Measurements from ENCODE around the gene SURF4.

SURF4 gene

DNA sequence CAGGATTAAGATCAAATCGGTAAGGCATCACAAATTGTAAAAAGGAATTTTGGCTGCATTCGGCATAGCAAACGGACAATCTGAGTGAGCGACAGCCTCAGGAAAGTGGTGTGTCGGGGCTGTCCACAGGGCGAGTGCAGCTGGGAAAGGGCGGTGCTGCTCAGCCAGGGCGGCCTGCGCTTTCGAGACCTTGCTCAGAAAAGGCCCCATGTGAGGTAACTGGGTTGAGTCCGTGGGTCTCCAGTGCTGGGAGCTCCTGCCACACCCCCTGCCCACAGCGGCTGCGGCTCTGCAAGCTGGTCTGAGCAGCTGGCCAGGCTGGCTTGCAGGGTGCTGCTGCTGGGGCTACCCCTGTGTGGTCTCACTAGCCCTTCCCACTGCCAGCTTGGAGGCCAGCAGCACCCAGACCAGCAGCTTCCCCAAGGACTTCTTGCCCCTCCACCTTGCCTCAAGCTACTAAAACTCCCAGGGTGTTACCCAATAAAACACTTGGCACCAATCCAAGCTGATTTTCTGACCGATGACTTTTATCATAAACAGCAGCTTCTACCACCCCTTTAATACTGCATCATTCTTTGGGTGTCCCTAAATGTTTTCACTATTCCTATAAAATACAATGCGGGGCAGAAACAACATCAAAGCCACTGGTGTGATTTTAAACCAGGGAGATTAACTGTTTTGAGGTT lies 13.4 kb downstream of the SURF4 start:
- in situ Hi-C loops (cut with HindIII; ENCODE audit: low pct_unique_long_range_greater_than_20kb, low sequenced_read_pairs) = no loop called here
- no peak for TF ChIP-seq JUND (IDR thresholded peaks at IDR 0.05; ENCODE audit: low read depth)
- DNase-seq (ENCODE audit: low read depth in 1 of 2, low spot score in 1 of 2) = no peak

DNA sequence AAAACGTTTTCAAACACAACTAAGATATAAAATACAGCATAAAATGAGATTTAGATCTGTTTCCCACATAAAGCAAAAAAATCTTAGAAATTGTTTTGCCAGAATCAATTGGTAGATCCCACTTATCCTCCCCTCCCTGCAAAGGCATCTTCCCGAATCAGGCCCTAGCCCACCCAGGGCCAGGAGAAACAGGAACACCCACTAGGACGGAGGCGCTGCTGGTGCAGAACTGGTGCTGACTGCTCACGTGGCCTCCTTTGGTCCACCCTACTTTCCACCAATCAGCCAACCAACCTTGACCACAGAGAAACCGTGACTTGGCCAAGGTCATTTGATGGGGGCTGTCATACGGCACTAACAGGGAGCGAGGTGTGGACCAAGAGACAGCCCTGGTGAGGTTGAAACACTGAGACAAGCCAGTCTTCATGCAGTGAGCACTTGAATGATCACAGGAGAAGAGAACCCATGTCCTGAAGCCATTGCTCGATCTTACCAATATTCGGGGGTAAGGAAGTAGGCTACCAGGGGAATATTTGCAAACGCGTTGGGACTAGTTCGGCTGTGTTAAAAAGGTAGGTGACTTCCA lies 14.3 kb downstream of the SURF4 start:
- no peak for DNase-seq (ENCODE audit: low read depth in 1 of 2, low spot score in 1 of 2)
- TF ChIP-seq JUND (IDR thresholded peaks at IDR 0.05; ENCODE audit: low read depth) = no peak
- in situ Hi-C loops (cut with HindIII; ENCODE audit: low pct_unique_long_range_greater_than_20kb, low sequenced_read_pairs) = no loop called here

DNA sequence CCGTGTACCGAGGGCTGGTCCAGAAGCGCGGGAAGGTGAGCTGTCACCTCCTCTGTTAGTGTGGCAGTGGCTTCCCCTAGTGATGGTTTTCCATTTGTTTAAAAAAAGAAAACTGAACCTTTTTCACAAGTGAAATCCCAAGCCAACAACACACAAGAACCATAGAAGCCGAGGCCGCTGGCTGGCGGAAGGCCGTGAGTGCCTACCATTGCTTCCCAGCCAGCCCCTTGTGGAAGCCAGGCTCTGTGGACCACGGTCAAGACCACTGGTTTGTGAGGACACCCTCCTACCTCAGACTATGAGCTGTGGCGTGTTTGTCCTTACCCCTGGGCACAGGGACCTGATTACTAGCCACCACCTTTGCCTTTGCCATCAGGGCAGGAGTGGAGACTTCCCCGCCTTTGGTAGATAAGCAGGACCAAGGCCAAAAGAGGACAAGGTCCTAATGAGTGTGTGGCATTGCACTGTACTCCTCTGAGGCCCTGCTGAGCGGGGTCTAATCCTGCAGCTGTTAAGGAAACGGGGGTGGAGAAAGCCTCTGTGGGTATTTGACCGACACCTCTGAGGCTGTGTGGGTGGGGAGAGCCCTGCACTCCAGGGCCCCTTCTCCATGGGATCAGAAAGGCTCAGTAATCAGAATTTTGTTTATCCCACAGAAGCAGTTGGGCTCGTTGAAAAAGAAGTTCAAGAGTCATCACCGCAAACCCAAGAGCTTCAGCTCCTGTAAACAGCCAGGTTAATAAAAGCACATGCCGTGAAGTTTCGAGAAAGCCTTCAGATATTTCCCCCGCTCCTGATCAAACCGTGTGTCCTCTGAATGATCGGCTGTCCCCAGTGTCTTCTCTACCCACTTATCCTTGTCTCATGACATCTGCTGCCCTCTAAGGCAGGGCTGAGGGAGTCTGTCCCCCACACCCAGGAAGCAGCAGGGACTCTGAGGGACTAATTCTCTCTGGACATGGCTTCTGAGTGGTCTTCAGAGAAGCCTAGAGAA lies 15.2 kb downstream of the SURF4 start:
- in situ Hi-C loops (cut with HindIII; ENCODE audit: low pct_unique_long_range_greater_than_20kb, low sequenced_read_pairs) = no loop called here
- DNase-seq (ENCODE audit: low read depth in 1 of 2, low spot score in 1 of 2) = no peak
- no peak for TF ChIP-seq JUND (IDR thresholded peaks at IDR 0.05; ENCODE audit: low read depth)

DNA sequence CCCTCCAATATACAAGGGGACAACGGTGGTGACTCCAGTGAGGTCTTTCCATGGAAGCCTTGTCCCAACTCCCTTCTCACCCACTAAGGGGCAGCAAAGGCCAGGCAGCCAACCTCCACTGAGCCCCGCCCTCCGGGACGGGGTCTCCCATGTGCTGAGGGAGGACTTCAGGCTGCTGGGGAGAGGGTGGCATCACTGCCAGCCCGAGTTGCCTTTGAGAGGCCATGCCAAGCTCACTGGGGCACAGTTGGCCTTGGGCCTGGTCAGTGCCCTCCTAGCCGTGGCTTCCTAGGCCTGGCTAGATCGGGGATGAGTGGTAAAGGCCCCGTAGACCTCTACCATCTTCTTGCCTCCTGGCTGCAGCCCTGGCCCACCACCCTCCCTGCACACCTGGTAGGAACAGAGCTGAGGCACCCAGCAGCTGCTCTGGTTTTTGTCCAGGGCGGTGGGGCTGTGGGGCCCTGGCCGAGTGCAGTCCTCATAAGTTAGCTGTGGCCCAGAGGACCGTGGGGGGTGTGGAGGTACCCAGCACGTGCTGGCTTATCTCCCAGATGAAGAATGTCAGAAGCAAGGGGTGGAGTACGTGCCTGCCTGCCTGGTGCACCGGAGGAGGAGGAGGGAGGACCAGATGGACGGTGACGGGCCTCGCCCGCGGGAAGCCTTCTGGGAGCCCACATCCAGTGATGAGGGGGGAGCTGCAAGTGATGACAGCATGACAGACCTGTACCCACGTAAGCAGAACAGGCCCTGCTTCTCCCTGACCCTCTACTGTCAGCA lies 16.3 kb downstream of the SURF4 start:
- DNase-seq (ENCODE audit: low read depth in 1 of 2, low spot score in 1 of 2) = no peak
- in situ Hi-C loops (cut with HindIII; ENCODE audit: low pct_unique_long_range_greater_than_20kb, low sequenced_read_pairs) = no loop called here
- no peak for TF ChIP-seq JUND (IDR thresholded peaks at IDR 0.05; ENCODE audit: low read depth)

DNA sequence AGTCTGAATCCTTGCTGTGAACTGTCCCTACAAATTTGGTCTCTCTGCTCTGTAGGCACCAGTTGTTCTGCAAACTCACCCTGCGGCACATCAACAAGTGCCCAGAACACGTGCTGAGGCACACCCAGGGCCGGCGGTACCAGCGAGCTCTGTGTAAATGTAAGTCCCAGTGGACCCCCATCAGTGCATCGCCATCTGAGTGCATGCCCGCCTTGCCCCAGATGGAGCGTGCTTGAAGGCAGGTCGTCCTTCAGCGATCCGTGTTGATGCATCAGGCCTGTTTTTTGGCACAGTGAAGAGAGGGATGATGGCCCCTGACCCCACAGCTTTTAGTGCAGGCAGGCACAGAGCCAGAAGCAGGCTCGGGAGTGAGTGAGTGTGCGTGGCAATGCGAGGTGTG lies 18.2 kb downstream of the SURF4 start:
- no peak for TF ChIP-seq JUND (IDR thresholded peaks at IDR 0.05; ENCODE audit: low read depth)
- in situ Hi-C loops (cut with HindIII; ENCODE audit: low pct_unique_long_range_greater_than_20kb, low sequenced_read_pairs) = no loop called here
- DNase-seq (ENCODE audit: low read depth in 1 of 2, low spot score in 1 of 2) = no peak

DNA sequence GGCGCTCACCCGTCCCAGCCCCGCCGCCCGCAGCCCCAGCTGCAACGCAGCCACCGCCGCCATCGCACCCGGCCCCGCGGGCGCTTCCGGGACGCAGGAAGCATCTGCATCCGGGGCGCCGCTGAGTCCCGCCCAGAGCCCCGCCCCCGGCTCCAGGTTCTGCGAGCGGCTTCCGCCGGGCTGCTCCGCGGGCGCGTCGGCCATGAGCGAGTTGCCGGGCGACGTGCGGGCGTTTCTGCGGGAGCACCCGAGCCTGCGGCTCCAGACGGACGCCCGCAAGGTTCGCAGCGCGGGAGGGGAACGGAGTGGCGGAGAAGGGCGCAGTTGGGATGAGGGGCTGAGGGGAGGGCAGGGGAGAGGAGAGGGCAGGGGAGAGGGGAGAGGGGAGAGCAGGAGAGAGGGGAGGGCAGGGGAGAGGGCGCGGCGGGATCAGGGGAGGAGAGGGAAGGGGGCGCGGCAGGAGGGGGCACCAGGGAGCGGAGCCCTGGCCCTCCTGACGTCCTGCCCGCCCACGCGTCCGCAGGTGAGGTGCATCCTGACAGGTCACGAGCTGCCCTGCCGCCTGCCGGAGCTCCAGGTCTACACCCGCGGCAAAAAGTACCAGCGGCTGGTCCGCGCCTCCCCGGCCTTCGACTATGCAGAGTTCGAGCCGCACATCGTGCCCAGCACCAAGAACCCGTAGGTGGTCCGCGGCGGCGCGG lies 19.3 kb downstream of the SURF4 start, which contains the start of the genes SURF1 and SURF2:
TSS of gene SURF1 (minus strand) at position 97 of the 701 bp plus-strand sequence. CDS start at position 63, 34 bp downstream.
TSS of gene SURF2 (plus strand) at position 160 of the 701 bp plus-strand sequence. CDS start at position 203, 43 bp downstream.
- in situ Hi-C loops (cut with HindIII; ENCODE audit: low pct_unique_long_range_greater_than_20kb, low sequenced_read_pairs) = no loop called here
- no peak for TF ChIP-seq JUND (IDR thresholded peaks at IDR 0.05; ENCODE audit: low read depth)
- DNase-seq (ENCODE audit: low read depth in 1 of 2, low spot score in 1 of 2) = peak; percentile 91 to 92

DNA sequence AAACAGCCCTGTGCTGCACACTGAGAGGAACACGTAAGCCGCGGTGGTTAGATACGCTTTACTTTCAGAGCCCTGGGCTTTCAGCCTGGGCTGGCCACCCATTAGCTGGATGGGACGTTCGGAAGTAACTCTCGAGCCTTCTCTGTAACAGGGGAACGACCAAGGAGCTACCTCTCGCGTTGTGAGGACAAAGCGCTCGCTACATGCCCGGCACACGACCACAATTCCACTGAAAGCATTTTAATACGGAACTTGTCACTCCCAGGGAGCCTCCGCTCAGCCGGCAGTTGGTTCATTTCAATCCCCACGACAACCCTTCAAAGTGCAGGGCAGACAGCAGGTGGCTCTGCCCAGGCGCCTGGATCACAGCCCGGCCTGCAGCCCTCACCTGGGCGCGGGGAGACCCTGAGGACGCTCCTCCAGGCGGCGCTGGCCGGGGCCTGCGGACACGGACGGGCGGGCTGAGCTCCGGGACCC lies 19.9 kb downstream of the SURF4 start:
- no peak for TF ChIP-seq JUND (IDR thresholded peaks at IDR 0.05; ENCODE audit: low read depth)
- peak in 1 of 2 experiments; percentile 46 for DNase-seq (ENCODE audit: low read depth in 1 of 2, low spot score in 1 of 2)
- in situ Hi-C loops (cut with HindIII; ENCODE audit: low pct_unique_long_range_greater_than_20kb, low sequenced_read_pairs) = no loop called here

DNA sequence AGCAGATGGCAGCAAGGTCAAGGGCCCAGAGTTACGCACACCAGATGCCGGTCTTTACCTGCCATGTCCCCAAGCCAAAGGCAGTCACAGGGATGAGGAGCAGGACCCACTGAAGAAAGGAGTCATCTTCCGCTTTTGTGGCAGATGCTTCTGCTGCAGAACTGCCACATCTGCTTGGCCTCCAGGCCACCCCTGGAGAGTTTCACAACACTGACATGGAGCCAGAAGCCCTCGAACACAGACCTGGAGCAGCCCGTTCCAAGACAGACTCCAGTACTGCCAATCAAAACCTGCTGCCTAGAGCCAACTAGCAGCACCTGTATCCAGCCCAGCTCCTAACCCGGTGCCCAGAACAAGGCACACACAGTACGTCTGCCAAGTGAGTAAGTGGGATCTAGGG lies 21.1 kb downstream of the SURF4 start:
- TF ChIP-seq JUND (IDR thresholded peaks at IDR 0.05; ENCODE audit: low read depth) = no peak
- no peak for DNase-seq (ENCODE audit: low read depth in 1 of 2, low spot score in 1 of 2)
- in situ Hi-C loops (cut with HindIII; ENCODE audit: low pct_unique_long_range_greater_than_20kb, low sequenced_read_pairs) = no loop called here

DNA sequence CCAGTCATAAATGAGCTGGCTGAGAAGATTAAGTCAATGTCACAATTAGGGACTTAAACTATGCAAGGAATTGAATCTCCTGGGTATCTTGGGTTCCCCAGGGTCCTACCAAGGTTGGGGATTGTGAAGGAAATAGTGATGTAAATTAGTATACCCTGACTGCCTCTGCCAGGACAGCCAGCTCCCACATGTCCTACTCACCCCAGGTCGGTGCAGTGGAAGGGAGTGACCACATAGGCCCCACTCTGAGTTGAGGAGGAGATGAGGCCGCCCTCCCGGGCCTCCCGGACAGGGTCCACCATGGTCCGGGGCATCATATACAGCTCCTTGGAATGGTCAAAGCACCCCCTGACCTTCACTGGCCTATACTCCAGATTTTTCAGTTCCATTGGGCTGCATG lies 22.3 kb downstream of the SURF4 start:
- TF ChIP-seq JUND (IDR thresholded peaks at IDR 0.05; ENCODE audit: low read depth) = no peak
- no peak for DNase-seq (ENCODE audit: low read depth in 1 of 2, low spot score in 1 of 2)
- in situ Hi-C loops (cut with HindIII; ENCODE audit: low pct_unique_long_range_greater_than_20kb, low sequenced_read_pairs) = no loop called here

DNA sequence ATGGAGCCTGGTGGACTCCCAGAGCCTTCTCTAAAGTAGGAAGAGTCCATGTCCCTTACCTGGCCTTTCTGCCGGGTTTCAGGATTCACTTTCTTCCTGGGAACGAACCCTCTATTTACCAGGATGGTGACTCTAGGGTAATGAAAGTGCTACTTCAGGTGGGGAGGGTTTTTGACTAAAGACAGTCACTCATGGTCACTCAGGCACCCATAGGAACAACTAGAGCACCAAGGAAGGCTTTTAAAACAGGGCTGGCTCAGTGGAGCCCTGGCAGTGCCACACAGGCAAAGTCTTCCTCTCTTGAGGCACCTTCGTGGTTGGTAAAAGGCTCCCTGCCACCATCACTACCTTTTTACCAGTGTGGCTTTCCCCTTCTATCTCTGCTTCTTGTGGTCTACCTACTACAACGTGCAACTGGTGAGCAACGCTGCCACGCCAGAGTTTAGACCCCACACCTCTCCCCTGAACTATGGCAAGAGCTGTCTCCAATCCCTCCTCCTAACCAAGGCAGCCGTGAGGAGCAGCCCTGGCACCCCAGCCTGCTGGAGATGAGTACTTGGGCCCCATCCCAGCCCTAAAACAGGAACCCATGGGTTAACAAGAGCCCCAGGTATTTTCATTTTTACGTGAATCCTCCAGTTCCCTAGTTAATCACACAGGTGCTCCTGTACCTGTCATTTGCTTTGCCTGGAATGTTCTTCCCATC lies 23.1 kb downstream of the SURF4 start:
- no peak for DNase-seq (ENCODE audit: low read depth in 1 of 2, low spot score in 1 of 2)
- in situ Hi-C loops (cut with HindIII; ENCODE audit: low pct_unique_long_range_greater_than_20kb, low sequenced_read_pairs) = no loop called here
- TF ChIP-seq JUND (IDR thresholded peaks at IDR 0.05; ENCODE audit: low read depth) = no peak

Measured in T47D (cell line).